MM.1S (cell line): ENCODE measurements around the gene SSR2.

Experiments
- EZH2 ChIP-seq: fragments of 300-600 bp; sonication (generic); optimal IDR thresholded peaks from 2 replicates; pipeline ENCODE3; 2017; ENCODE audit warnings: low read depth, mild to moderate bottlenecking, antibody characterized with exemption, low read length, mixed read lengths
- TF ChIP-seq, protein P1 (sequence below): fragments of 300-600 bp; sonication (generic); IDR thresholded peaks from 2 replicates; pipeline ENCODE4 v1.5.1; 2016; ENCODE audit warnings: antibody characterized with exemption, low read length, mixed read lengths

- TF ChIP-seq, protein P1, sequence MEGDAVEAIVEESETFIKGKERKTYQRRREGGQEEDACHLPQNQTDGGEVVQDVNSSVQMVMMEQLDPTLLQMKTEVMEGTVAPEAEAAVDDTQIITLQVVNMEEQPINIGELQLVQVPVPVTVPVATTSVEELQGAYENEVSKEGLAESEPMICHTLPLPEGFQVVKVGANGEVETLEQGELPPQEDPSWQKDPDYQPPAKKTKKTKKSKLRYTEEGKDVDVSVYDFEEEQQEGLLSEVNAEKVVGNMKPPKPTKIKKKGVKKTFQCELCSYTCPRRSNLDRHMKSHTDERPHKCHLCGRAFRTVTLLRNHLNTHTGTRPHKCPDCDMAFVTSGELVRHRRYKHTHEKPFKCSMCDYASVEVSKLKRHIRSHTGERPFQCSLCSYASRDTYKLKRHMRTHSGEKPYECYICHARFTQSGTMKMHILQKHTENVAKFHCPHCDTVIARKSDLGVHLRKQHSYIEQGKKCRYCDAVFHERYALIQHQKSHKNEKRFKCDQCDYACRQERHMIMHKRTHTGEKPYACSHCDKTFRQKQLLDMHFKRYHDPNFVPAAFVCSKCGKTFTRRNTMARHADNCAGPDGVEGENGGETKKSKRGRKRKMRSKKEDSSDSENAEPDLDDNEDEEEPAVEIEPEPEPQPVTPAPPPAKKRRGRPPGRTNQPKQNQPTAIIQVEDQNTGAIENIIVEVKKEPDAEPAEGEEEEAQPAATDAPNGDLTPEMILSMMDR, result no peak
- no peak for TF ChIP-seq EZH2
Observed at GRCh38 chr1:155984341-155984740, 36.4 kb downstream of the SSR2 start.
